SK-N-SH (cell line): Measurements from ENCODE around the gene PCBD1. TPM values are rescaled to one million over a fixed set of nuclear protein-coding genes. Genes with fewer than 3 reads are reported as not detected.

Experiments
- CTCF ChIA-PET: fragments of 300-600, 350-600 bp; formaldehyde crosslinking; extraction: SDS; loops from one replicate; lab custom pipeline; 2021; lab: Yijun Ruan, JAX
- POLR2A ChIA-PET: fragments of 350-600 bp; sonication (Branson Sonifier 250); formaldehyde crosslinking; extraction: SDS; loops from one replicate; lab custom pipeline; 2020; ENCODE audit warnings: antibody characterized with exemption, inconsistent platforms; lab: Yijun Ruan, JAX
- DNase-seq: peaks from one replicate; pipeline ENCODE4 v3.0.0; 2012
- H2AFZ ChIP-seq: fragments of 200-600 bp; sonication (generic); 2 replicates; pipeline ENCODE4 v1.8.1; 2016; ENCODE audit warnings: antibody characterized with exemption, mild to moderate bottlenecking, low read depth
- H3F3A ChIP-seq: fragments of 200-600 bp; sonication (generic); replicated peaks from 2 replicates; pipeline ENCODE3; 2016; ENCODE audit warnings: antibody characterized with exemption, mild to moderate bottlenecking; ENCODE audit not compliant: insufficient read depth
- H3K27ac ChIP-seq, 2 experiments: fragments of 200-500 bp in 1 of 2; fragments of 200-600 bp in 1 of 2; sonication (Bioruptor generic) in 1 of 2; sonication (generic), shearing (Covaris generic) in 1 of 2; 2 replicates each; pipeline versions ENCODE4 v1.5.1 to v1.6.1; 2014 to 2016; ENCODE audit warnings: low read depth in 2 of 2, inconsistent platforms in 1 of 2, low read length in 1 of 2, mild to moderate bottlenecking in 1 of 2, mixed read lengths in 1 of 2
- H3K27me3 ChIP-seq: fragments of 200-600 bp; sonication (generic), shearing (Covaris generic); 2 replicates; pipeline ENCODE4 v1.6.1; 2016; ENCODE audit warnings: mixed run types; ENCODE audit not compliant: insufficient read depth
- H3K36me3 ChIP-seq, 2 experiments: fragments of 200-500 bp in 1 of 2; fragments of 200-600 bp in 1 of 2; sonication (Bioruptor generic) in 1 of 2; sonication (generic) in 1 of 2; replicated peaks in 1 of 2; 2 replicates each; pipeline versions ENCODE3 to v1.5.1; 2014 to 2016; ENCODE audit warnings: low read length in 1 of 2, mild to moderate bottlenecking in 1 of 2; ENCODE audit not compliant: insufficient read depth in 2 of 2, control insufficient read depth in 1 of 2
- H3K4me1 ChIP-seq, 2 experiments: fragments of 200-500 bp in 1 of 2; fragments of 200-600 bp in 1 of 2; sonication (Bioruptor generic) in 1 of 2; sonication (generic), shearing (Covaris generic) in 1 of 2; 2 replicates each; pipeline versions ENCODE4 v1.5.1 to v1.6.1; 2014 to 2016; ENCODE audit warnings: low read depth in 1 of 2, low read length in 1 of 2, mixed run types in 1 of 2; ENCODE audit not compliant: insufficient read depth in 2 of 2, control insufficient read depth in 1 of 2
- H3K4me2 ChIP-seq: fragments of 200-600 bp; sonication (generic), shearing (Covaris generic); 2 replicates; pipeline ENCODE4 v1.6.1; 2017; ENCODE audit warnings: mixed run types
- H3K4me3 ChIP-seq, 2 experiments: fragments of 200-500 bp in 1 of 2; fragments of 200-600 bp in 1 of 2; sonication (Bioruptor generic) in 1 of 2; sonication (generic), shearing (Covaris generic) in 1 of 2; 2 replicates each; pipeline versions ENCODE4 v1.5.1 to v1.8.1; 2014 to 2016; ENCODE audit warnings: low read depth in 2 of 2, inconsistent platforms in 1 of 2, low read length in 1 of 2, mild to moderate bottlenecking in 1 of 2, mixed read lengths in 1 of 2, moderate library complexity in 1 of 2
- H3K79me2 ChIP-seq: fragments of 200-600 bp; sonication (generic); 2 replicates; pipeline ENCODE4 v1.8.1; 2017; ENCODE audit warnings: mild to moderate bottlenecking; ENCODE audit not compliant: insufficient read depth
- H3K9ac ChIP-seq: fragments of 200-600 bp; sonication (generic); 2 replicates; pipeline ENCODE4 v1.6.1; 2017; ENCODE audit warnings: mixed run types
- H3K9me2 ChIP-seq: fragments of 200-600 bp; sonication (generic); 2 replicates; pipeline ENCODE4 v1.6.1; 2017; ENCODE audit warnings: mixed run types
- H3K9me3 ChIP-seq: fragments of 200-600 bp; sonication (generic); 2 replicates; pipeline ENCODE4 v1.6.1; 2017; ENCODE audit warnings: mixed run types, mild to moderate bottlenecking, moderate library complexity
- H4K20me1 ChIP-seq: fragments of 200-600 bp; sonication (generic); 2 replicates; pipeline ENCODE4 v1.6.1; 2017; ENCODE audit warnings: mild to moderate bottlenecking, mixed run types; ENCODE audit not compliant: insufficient read depth
- CHD2 ChIP-seq: fragments of 150-350 bp; IDR thresholded peaks from 2 replicates; pipeline ENCODE4 v1.6.1; 2018; ENCODE audit warnings: low read length; ENCODE audit not compliant: partially characterized antibody
- EZH2phosphoT487 ChIP-seq: fragments of 200-600 bp; sonication (generic); IDR thresholded peaks from 2 replicates; pipeline ENCODE4 v1.6.1; 2017; ENCODE audit warnings: low read depth, mixed run types, mild to moderate bottlenecking, antibody characterized with exemption, moderate library complexity, borderline replicate concordance
- GABPA ChIP-seq: IDR thresholded peaks from 2 replicates; pipeline ENCODE4 v1.4.0; 2012; ENCODE audit warnings: low read depth, mild to moderate bottlenecking
- GATA2 ChIP-seq: sonication (generic); formaldehyde crosslinking; IDR thresholded peaks from 2 replicates; pipeline ENCODE4 v1.5.0; 2020; ENCODE audit warnings: mild to moderate bottlenecking, missing genetic modification reagents
- JUND ChIP-seq: IDR thresholded peaks from 2 replicates; pipeline ENCODE4 v1.4.0; 2012
- RAD21 ChIP-seq: IDR thresholded peaks from 2 replicates; pipeline ENCODE4 v1.6.1; 2012; ENCODE audit warnings: mild to moderate bottlenecking, low read length
- RFX5 ChIP-seq: IDR thresholded peaks from 2 replicates; pipeline ENCODE4 v1.6.1; 2012; ENCODE audit warnings: mild to moderate bottlenecking, improper control_type of control experiment, low read length
- SIN3A ChIP-seq: IDR thresholded peaks from 2 replicates; pipeline ENCODE4 v1.6.1; 2012; ENCODE audit warnings: low read depth, mild to moderate bottlenecking, low read length, moderate library complexity, borderline replicate concordance
- SMC3 ChIP-seq: IDR thresholded peaks from 2 replicates; pipeline ENCODE4 v1.6.1; 2012; ENCODE audit warnings: low read depth, low read length, improper control_type of control experiment
- TAF1 ChIP-seq: IDR thresholded peaks from 2 replicates; pipeline ENCODE4 v1.6.1; 2012; ENCODE audit warnings: low read depth, mild to moderate bottlenecking, low read length, moderate library complexity, borderline replicate concordance
- TEAD4 ChIP-seq: IDR thresholded peaks from 2 replicates; pipeline ENCODE4 v1.4.0; 2012; ENCODE audit warnings: mild to moderate bottlenecking, borderline replicate concordance; ENCODE audit not compliant: insufficient read depth
- YY1 ChIP-seq: IDR thresholded peaks from 2 replicates; pipeline ENCODE4 v1.4.0; 2012; ENCODE audit warnings: low read depth, mild to moderate bottlenecking
- WGBS: methylation state at CpG from one replicate; pipeline ENCODE4 v1.1.6; 2017; ENCODE audit warnings: low lambda C conversion rate; 5-methylcytosine and 5-hydroxymethylcytosine counted together
- polyA plus RNA-seq, 3 experiments: library from polyadenylated mRNA; depleted of rRNA; stranded (reverse); fragments of >200 nt; gene quantifications; 2 replicates each; pipeline ENCODE4 v1.2.3, GENCODE V29; 2012
- TF ChIP-seq, protein P1 (sequence below): IDR thresholded peaks from 2 replicates; pipeline ENCODE4 v1.4.0; 2012; ENCODE audit warnings: low read depth
- TF ChIP-seq, protein P2 (sequence below): fragments of 150-350 bp; IDR thresholded peaks from 2 replicates; pipeline ENCODE4 v1.6.1; 2016; ENCODE audit warnings: mild to moderate bottlenecking, low read depth, low read length

PCBD1 gene
- polyA plus RNA-seq, 1 of the 3 experiments (the other 2 are of a cell fraction): 112 TPM

DNA sequence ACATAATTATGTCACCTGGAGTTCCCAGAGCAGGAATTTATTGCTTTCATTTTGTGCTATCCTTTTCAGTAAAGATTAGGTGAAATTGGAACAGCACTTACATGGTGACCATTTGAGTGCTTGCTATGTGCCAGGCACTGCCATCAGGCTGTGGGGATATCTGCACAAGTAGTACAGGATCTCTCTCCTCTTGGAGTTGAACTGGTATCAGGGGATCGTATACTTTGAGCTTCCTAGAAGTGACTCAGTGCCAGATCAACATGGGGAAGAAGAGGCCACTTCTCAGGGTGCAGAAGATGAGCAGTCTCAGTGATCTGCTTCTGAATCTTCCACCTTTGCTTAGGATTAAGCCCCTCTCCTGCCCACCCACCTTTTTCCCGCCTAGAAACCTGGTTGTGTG is 43.1 kb downstream of the PCBD1 start:
- WGBS: 100% methylated on average over 1 of the region's 2 CpGs
- Histone ChIP-seq H3K36me3 (peaks cover 16 to 25% of the 10 kb centered on the region in 2 experiments), H3K9me2 (no peaks in the 10 kb centered on the region), H3K27ac (peak overlapping the region in 1 of 2 experiments; percentile 2; a peak in 2 of 4 replicates), H3K79me2 (peaks cover 67% of the 10 kb centered on the region), H3K4me3 (no peak overlapping the region), H3K27me3 (no peaks in the 10 kb centered on the region), H3F3A (peaks cover 20% of the 10 kb centered on the region), H3K4me1 (peaks cover 5 to 26% of the 10 kb centered on the region in 2 experiments), H3K9me3 (no peaks in the 10 kb centered on the region), H4K20me1 (no peaks in the 10 kb centered on the region), H3K4me2 (no peak overlapping the region), H3K9ac (no peak overlapping the region), H2AFZ (no peak overlapping the region)
- DNase-seq: no peak
- POLR2A ChIA-PET: no interaction called here
- no peak for TF ChIP-seq EZH2phosphoT487
- TF ChIP-seq SMC3: no peak
- no peak for TF ChIP-seq TEAD4
- CTCF ChIA-PET: interaction anchor here (0.8 to 1.3 kb wide), 2 partner anchors 14 to 25 kb away, joined by 3 read pairs; no protein-coding TSS in a partner anchor

DNA sequence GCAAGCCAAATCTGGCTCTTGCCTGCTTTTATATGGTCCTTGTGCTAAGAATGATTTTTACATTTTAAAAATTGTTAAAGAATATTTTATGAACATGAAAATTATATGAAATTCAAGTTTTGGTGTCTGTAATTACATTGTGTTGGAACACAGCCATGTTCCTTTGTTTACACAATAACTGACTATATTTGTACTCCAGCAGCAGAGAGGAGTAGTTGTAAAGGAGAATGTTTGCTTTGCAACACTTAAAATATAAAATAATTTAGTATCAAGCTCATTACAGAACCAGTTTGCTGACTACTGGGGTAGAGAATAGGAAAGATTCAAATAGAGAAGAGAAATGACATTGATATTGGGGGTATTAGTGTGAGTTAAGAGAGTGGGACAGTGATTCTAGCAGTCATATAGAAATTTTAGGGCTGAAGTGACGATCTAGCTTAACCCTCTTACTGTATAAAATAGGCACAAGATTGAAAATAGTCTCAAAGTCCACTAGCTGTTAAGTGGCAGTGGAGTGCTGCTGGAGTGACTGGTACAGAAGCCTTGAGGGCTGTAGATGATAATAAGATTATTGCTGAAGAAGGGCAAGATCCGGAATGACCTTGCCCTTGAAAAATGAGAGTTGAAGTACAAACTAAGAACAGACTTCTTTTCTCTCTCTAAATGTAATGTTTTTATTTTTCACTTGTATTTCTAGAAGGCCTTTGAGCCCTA is 44.4 kb downstream of the PCBD1 start:
- ChIA-PET POLR2A (no interaction called here), CTCF (interaction anchor here (0.9 to 1.6 kb wide), 3 partner anchors 11 to 37 kb away, joined by 3 to 4 read pairs (median 3); no protein-coding TSS in a partner anchor)
- no peaks in the 10 kb centered on the region for H4K20me1 ChIP-seq
- peaks cover 79% of the 10 kb centered on the region for H3K79me2 ChIP-seq
- no peak for TF ChIP-seq SMC3
- no peak for TF ChIP-seq RAD21
- no peak for TF ChIP-seq TEAD4
- no peak for TF ChIP-seq SIN3A
- no peak for TF ChIP-seq RFX5
- no peak for TF ChIP-seq TAF1
- TF ChIP-seq, protein P1, sequence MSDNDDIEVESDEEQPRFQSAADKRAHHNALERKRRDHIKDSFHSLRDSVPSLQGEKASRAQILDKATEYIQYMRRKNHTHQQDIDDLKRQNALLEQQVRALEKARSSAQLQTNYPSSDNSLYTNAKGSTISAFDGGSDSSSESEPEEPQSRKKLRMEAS: no peak
- no peak for TF ChIP-seq JUND
- 88% methylated on average over 2 of the region's 2 CpGs for WGBS
- H3K36me3 ChIP-seq: peaks cover 25 to 32% of the 10 kb centered on the region in 2 experiments
- H2AFZ ChIP-seq: no peak overlapping the region
- H3K9ac ChIP-seq: no peak overlapping the region
- no peak overlapping the region for H3K4me2 ChIP-seq
- DNase-seq: no peak
- H3K4me1 ChIP-seq: peaks cover 5 to 20% of the 10 kb centered on the region in 2 experiments
- H3K9me3 ChIP-seq: no peaks in the 10 kb centered on the region
- no peaks in the 10 kb centered on the region for H3K27me3 ChIP-seq
- H3K4me3 ChIP-seq: no peak overlapping the region
- no peak overlapping the region; a peak in 1 of 4 replicates for H3K27ac ChIP-seq
- peaks cover 6% of the 10 kb centered on the region for H3F3A ChIP-seq
- H3K9me2 ChIP-seq: no peaks in the 10 kb centered on the region

DNA sequence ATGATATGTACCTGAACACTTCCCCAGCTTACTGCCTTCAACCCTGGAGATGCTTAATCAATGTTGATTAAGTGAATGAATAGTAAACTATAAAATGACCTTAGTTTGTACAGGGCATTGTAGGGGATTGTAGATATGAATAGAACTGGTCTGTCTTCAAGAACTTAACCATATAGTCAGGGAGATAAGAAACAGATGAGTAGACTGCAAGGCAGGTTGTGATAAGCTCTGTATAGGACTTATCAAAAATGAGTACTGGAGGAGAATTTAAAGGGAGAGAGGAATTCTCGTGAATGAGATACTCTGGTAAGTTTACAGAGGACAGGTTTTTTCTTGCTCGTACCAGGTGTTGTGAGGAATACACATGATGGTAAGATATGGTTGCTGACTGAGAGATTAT is 45.0 kb downstream of the PCBD1 start:
- no peaks in the 10 kb centered on the region for H3K9me2 ChIP-seq
- CTCF ChIA-PET: interaction anchor here (0.9 to 1.6 kb wide), 4 partner anchors 10 to 32 kb away, joined by 3 to 5 read pairs (median 4); no protein-coding TSS in a partner anchor
- no peak for DNase-seq
- H3K36me3 ChIP-seq: peaks cover 25 to 36% of the 10 kb centered on the region in 2 experiments
- no peaks in the 10 kb centered on the region for H3K9me3 ChIP-seq
- H2AFZ ChIP-seq: no peak overlapping the region
- H3K27me3 ChIP-seq: no peaks in the 10 kb centered on the region
- H3K4me2 ChIP-seq: no peak overlapping the region
- WGBS: 85% methylated on average over 2 of the region's 2 CpGs
- peaks cover 85% of the 10 kb centered on the region for H3K79me2 ChIP-seq
- POLR2A ChIA-PET: no interaction called here
- no peak for TF ChIP-seq GATA2
- no peak for TF ChIP-seq SMC3
- no peak for TF ChIP-seq YY1
- TF ChIP-seq GABPA: no peak
- TF ChIP-seq, protein P2, sequence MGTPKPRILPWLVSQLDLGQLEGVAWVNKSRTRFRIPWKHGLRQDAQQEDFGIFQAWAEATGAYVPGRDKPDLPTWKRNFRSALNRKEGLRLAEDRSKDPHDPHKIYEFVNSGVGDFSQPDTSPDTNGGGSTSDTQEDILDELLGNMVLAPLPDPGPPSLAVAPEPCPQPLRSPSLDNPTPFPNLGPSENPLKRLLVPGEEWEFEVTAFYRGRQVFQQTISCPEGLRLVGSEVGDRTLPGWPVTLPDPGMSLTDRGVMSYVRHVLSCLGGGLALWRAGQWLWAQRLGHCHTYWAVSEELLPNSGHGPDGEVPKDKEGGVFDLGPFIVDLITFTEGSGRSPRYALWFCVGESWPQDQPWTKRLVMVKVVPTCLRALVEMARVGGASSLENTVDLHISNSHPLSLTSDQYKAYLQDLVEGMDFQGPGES: no peak
- no peak for TF ChIP-seq CHD2
- H3K4me1 ChIP-seq: peaks cover 5 to 16% of the 10 kb centered on the region in 2 experiments
- no peak overlapping the region for H3K4me3 ChIP-seq
- peaks cover 6% of the 10 kb centered on the region for H3F3A ChIP-seq
- H4K20me1 ChIP-seq: no peaks in the 10 kb centered on the region
- peak overlapping the region in 1 of 2 experiments; percentile 22; a peak in 1 of 4 replicates for H3K27ac ChIP-seq
- H3K9ac ChIP-seq: no peak overlapping the region
